Activated CD8-positive, alpha-beta memory T cell treated with anti-CD3 and anti-CD28 coated beads, Interleukin-2, amount 50 U/mL, for 4 hours (primary cell): ENCODE data around the gene WNT2B.
"Not testable (repeated sequence)": the region's sequence is repeated elsewhere in the genome, so short reads cannot be mapped to it uniquely, and the experiment has no call there.

ENCODE experiments used
- DNase-seq: peaks from one replicate; pipeline ENCODE4 v3.0.0-alpha.2; 2020

The WNT2B gene

GRCh38 chr1:112508278-112509004, at the start of gene WNT2B:
WNT2B (plus strand) TSS chr1:112508965; CDS start chr1:112509263, 298 bp downstream.
- DNase-seq = peak; percentile 54

DNA sequence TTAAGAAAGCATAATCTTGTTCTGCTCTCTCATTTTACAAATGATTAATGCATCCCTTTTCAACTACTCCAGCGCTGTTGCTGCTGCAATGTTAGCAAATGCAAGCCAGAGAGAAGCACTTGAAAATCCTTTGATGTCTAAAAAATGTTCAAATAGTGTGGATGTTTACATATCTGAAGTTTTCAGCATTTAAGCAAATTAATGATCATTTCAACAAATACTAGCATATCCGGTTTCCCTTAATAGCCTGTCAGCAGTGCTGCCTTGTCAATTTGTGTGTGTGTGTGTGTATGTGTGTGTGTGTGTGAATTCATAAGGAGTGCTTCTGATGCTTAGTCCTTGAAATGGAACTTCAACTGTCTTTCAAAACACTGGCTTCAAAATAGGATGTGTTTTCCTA, 48.1 kb upstream of the WNT2B start:
- DNase-seq = no peak

GRCh38 chr1:112461200-112461871, 47.4 kb upstream of the WNT2B start:
- no peak for DNase-seq

- no peak for DNase-seq
These were observed 45.8 kb upstream of the WNT2B start for GRCh38 chr1:112462953-112463279.

DNA sequence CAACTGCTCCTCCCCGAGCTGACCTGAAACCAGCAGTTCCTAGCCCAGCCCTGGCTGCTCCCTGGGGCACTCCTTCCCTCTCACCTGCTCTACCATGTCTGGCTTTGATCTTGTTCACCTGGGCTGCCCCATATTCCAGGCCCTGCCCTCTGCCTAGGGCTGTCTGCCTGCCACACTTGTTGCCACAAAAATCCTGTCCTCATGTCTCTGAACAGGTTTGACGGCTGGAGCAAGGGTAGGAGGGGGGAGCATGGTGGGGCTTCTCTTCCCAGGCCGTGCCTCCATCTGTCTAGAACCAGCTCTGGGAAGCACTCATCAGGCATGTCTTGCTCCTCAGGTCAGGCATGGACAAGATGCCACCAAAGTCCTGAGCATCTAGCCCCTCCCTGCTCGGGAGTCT, 44.3 kb upstream of the WNT2B start:
- DNase-seq = no peak

DNA sequence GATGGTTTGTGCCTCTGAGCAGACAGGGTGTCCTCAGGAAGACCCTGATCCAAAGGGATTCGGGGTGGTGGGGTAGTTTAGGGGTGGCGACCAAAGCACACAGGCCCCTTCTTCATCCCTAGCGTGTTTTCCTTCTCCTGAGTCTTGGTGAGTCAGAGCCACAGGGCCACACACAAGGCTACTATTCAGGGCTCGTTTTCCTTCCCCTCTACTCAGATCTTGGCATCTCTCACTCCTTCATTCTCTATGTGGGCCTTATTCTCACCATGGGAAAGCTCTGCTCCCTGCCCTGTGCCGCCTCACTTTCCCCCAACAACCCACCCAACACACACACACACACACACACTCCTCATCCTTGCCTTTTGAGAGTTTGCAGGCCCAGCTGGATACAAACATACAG, 43.6 kb upstream of the WNT2B start:
- DNase-seq = no peak

- DNase-seq = peak; percentile 84
These were observed 42.6 kb upstream of the WNT2B start for GRCh38 chr1:112466078-112466660.

GRCh38 chr1:112470324-112470723, 38.4 kb upstream of the WNT2B start:
- not testable (repeated sequence) for DNase-seq

DNA sequence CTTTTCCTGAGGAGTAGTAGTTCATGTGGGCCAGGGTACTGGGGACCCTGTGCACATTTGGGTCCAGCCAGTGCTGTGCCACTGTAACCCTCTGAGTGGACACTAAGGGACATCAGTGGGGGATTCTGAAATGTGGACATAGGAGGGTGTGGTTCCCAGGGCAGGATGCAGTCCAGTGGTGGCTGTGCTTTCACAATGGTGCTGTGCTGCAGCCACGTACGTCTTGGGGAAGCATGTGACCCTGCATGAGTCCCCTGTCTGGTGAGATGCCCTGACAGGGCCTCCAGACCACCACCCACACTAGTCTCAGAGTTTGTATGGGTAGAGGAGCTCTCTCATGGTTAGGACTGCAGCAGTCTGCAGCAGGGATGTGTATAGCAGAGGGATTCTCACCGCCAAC, 37.8 kb upstream of the WNT2B start:
- no peak for DNase-seq

DNA sequence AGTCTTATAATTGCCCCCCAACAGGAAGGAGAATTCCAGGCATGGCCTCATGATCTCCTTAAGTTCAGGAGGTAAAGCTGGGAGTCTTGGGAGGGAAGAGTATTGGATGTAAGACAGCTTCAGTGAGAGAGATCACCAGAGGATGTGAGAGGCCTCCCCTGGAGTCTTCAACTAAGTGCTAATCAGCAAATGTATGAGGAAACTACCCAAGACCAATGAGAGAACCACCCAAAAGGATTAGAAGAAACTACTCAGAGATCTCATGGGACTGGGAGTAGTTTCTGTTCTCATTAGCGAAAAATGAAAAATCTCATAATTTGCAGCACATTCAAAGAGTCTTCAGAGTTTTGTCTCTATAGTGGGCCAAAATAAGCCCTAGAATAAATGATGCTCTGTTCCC, 36.6 kb upstream of the WNT2B start:
- DNase-seq = no peak

- no peak for DNase-seq
These were observed 31.2 kb upstream of the WNT2B start for GRCh38 chr1:112477550-112477949.

GRCh38 chr1:112478314-112478713, 30.5 kb upstream of the WNT2B start:
- no peak for DNase-seq

DNA sequence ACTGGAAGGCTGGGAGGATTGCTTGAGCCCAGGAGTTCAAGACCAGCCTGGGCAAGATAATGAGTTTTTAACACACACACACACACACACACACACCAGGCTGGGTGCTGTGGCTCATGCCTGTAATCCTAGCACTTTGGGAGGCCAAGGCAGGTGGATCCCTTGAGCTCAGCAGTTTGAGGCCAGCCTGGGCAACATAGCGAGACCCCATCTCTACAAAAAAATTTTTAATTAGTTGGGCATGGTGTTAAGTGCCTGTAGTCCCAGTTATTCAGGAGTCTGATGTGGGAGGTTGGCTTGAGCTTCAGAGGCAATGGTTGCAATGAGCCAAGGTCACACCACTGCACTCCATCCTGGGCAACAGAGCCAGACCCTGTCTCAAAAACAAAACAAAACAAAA, 22.7 kb upstream of the WNT2B start:
- not testable (repeated sequence) for DNase-seq

DNA sequence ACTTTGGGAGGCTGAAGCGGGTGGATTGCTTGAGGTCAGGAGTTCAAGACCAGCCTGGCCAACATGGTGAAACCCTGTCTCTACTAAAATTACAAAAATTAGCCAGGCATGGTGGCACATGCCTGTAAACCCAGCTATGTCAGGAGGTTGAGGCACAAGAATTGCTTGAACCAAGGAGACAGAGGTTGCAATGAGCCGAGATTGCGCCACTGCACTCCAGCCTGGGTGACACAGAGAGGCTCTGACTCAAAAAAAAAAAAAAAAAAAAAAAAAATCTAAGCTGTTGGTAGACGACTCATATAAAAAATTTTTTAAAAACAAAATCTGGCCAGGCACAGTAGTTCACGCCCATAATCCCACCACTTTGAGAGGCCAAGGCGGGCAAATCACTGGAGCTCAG, 21.1 kb upstream of the WNT2B start:
- not testable (repeated sequence) for DNase-seq

GRCh38 chr1:112488141-112488540, 20.6 kb upstream of the WNT2B start:
- no peak for DNase-seq

- DNase-seq = no peak
These were observed 16.7 kb upstream of the WNT2B start for GRCh38 chr1:112492076-112492475.

GRCh38 chr1:112493351-112493750, 15.4 kb upstream of the WNT2B start:
- DNase-seq = no peak

GRCh38 chr1:112496290-112496689, 12.5 kb upstream of the WNT2B start:
- DNase-seq = no peak

DNA sequence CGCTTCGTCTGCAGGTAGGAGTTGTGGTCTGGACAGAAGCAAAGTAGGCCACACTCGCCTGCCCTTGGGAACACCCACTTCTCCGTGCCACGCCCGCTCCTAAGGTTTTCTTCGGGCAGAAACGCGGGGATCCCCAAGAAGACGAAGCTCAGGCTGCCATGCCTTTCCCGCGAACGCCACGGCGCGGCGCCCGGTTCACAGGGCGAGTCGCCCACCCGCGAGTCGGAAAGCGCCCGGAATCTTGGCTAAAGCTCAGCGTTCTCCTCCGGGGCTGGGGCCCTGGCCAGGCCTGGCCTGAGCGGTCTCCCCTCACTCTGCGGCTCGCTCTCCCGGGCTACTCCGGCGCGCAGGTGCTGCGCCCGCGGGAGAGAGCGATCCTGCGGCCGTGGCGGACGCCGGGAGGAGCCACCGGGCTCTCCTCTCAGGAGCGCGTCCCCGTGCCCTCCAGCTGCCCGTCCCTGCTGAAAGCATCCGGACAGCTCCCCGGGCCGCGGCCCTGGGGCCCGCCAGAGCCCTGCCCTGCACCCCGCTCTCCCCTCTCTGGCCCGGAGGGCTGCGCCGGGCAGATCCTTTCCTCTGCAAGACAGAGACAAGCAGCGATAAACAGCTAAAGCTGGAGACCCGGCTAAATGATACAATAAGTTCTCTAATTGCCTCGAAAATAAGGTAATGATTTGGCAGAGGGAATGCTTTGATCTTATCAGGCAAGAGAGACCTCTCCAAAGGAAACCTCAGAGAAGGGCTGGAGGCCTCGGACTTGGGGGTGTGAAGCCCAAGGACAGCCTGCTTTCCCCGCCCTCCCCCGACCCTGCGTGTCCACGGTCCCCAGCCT, 6.7 kb upstream of the WNT2B start:
- DNase-seq = peak; percentile 67

DNA sequence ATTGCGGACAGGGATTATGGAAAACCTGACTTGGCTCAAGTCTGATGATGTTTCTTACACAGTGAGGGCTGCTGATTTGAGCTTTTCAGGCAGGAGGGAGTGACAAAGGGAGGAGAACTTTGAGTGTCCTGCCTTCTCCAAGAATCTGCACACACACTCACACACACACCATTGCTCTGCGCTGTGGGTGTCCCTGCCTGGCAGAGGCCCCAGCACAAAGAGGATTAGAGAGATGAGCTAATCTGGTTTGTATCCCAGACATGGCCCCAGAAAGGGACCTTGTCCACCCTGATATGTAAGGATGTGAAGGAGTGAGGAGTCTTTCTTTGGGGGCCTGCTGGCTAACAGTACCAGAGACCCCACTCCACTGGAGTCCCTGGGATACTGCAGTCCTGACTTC, 5.9 kb upstream of the WNT2B start:
- no peak for DNase-seq

DNA sequence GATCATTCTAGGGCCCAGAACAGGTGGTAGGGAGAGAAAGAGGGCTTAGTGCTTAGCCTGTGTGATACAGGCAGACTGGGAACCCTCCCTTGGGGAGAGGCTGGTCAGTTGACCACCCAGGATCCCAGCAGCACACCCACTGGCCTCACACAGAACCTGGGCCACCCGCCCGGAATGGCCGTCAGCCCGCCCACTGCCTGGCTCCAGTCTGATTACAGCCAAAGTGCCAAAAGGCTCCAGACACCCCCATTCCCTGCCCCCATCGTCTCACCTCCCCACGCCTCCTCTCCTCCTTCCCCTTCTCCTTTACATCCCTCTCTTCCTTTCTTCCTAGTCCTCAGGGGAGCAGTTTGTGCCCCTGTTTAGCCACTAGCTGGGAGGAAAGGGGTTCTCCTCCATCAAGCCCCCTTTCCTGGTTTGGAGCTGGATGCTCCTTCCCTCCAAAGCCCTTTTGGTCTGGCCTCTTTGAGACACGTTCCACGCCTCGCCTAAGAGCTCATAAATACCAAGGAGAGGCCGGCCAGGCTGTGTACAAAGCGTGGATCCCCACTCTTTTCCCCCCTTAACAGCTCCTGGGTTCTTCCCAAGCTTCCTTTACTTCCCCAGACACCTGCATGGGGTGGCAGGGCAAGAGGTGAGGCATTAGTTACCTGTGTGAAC, 4.6 kb upstream of the WNT2B start:
- DNase-seq = no peak

DNA sequence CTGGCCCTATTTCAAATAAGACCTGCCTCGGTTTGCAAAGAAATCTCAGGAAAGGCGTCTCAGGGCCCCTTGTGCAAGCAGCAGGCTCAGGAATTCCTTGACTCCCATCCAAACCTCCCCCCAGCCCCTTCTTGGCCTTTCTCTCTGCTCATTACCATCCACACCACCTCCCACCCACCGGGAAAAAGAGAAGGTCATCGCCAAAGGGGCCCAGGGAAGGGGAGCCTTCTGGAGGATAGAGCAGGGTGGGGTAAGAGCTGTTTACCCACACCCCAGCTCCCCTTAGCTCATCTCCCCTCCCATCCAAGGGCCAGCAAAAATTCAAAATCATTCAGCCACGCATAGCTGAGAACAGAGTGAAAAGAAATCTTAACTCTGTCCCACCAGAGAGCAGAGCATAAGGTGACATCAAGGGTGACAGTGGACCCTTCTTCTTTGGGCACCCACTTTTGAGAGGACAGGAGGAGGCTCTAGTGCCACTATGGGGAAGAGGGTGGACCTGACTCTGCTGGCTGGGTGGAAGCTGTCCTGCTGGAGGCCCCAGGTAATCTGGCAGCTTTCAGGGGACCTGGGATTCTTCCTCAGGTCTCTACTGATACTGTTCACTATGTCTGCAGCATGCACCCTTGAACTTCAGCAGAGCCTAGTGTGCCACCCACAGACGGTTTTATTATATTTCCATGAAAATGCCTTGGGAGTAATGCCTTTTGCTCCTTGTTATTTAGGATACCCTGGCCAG, 3.9 kb upstream of the WNT2B start:
- no peak for DNase-seq
